ENCODE data around the gene CDC25B.
"Not testable (repeated sequence)": the region's sequence is repeated elsewhere in the genome, so short reads cannot be mapped to it uniquely, and the experiment has no call there.

Gene CDC25B

DNA sequence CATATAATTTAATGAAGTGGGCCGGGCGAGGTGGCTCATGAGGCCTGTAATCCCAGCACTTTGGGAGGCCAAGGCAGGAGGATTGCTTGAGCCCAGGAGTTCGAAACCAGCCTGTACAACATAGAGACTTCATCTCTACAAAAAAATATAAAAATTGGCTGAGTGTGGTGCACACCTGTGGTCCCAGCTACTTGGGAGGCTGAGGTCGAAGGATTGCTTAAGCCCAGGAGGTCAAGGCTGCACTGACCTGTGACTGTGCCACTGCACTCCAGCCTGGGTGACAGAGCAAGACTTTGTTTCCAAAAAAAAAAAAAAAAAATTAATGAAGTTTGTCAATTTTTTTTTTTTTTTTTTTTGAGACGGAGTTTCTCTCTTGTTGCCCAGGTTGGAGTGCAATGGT is 33.8 kb downstream of the CDC25B start:
- not testable (repeated sequence) for DNase-seq (ENCODE audit: low read depth)

DNA sequence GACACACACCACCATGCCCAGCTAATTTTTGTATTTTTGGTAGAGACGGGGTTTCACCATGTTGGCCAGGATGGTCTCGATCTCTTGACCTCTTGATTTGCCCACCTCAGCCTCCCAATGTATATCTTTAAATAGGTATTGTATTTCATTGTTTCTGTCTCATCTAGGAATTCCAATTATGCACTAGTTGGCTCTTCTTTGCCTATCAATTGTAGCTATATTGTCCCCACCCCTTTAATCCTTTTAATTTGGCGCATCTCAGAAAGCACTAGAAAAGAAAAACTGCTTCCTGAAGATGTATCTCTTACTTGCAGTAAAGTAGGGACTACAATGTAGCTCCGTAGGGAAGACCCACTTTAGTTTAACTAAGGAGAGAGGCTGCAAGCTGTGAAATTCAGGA is 40.0 kb downstream of the CDC25B start:
- DNase-seq (ENCODE audit: low read depth), result no peak

DNA sequence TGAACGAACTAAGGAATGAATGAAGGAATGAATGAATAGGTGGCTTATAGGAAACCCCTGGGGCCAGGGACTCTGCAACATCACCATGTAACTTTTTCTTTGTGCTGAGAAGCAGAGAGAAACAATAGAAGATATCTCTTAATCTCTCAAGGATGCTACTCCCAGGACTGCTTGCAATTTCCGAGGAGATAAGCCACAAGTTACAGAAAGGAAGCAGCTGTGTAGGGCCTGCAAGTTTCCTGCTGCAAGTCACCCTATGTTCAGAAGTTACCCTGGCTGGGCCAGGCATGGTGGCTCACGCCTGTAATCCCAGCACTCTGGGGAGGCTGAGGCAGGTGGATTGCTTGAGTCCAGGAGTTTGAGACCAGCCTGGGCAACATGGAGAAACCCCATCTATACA is 43.2 kb downstream of the CDC25B start:
- no peak for DNase-seq (ENCODE audit: low read depth)

DNA sequence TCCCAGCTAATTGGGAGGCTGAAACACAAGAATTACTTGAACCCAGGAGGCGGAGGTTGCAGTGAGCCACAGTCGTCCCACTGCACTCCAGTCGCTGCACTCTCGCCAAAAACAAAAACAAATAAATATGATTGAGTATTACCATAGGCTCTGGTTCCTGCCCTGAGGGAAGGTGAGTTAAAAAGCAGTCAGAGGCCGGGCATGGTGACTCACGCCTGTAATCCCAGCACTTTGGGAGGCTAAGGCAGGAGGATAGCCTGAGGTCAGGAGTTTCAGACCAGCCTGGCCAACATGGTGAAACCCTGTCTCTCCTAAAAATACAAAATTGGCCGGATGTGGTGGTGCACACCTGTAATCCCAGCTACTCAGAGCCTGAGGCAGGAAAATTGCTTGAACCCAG is 44.1 kb downstream of the CDC25B start:
- DNase-seq (ENCODE audit: low read depth), result not testable (repeated sequence)

DNA sequence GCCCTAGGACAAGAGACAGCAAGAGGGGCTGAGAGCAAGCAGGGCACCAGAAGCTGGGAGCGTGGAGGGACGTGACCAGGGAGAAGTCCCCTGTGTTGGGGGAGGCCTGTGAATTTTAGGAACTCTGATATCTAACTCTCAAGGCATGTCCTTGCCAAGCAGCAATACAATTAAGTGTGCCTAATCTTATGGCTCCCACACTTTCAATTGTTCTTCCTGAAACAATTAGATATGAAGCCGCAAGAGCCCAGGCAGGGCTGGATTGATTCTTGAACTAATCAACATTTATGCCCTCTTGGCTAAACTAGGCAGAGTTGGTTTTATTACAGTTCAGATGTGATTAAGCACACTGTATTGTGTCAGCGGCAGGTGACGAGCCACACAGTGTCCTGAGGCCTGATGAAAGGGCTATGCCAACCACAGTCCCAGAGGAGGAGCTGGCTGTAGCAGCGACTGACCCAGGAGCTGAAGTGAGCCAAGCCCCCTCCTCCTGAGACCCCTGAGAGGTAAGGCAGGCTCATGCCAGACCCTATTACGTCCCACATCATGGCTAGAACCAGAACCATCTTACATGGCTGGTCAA is 46.3 kb downstream of the CDC25B start:
- DNase-seq (ENCODE audit: low read depth), result no peak

DNA sequence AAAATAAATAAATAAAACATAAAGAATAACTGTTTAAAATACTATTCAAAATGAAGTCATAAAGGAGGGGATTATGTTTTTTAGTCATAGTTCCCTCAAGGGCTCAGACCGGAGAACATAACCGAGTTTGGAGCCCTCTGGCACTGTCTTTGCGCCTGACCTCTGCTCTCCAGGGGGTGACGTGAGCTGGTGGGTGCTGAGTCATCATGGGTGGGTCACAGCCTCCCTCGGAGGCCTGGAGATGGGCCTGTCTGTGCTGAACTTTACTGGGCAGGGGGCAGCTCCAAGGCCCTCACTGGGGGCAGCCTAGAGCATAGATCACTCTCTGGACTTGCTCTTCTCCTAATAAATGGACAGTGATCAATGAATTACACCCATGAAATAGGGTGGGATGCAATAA is 47.4 kb downstream of the CDC25B start:
- no peak for DNase-seq (ENCODE audit: low read depth)

DNA sequence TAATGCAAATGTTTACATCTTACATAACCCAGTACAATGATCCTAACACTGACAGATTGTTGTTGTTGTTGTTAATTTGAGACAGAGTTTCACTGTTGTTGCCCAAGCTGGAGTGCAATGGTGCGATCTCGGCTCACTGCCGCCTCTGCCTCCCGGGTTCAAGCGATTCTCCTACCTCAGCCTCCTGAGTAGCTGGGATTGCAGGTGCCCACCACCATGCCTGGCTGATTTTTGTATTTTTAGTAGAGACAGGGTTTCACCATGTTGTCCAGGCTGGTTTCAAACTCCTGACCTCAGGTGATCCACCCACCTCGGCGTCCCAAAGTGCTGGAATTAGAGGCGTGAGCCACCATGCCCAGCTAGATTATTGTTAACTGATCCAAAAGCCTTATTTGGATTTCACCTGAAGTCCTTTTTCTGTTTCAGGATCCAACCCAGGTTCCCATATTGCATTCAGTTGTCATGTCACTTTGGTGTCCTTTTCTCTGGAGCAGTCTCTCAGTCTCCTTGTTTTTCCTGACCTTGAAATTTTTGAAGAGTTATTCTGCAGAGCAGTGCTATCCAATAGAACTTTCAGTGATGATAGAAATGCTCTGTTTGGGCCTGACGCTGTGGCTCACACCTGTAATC is 48.0 kb downstream of the CDC25B start:
- DNase-seq (ENCODE audit: low read depth), result not testable (repeated sequence)

DNA sequence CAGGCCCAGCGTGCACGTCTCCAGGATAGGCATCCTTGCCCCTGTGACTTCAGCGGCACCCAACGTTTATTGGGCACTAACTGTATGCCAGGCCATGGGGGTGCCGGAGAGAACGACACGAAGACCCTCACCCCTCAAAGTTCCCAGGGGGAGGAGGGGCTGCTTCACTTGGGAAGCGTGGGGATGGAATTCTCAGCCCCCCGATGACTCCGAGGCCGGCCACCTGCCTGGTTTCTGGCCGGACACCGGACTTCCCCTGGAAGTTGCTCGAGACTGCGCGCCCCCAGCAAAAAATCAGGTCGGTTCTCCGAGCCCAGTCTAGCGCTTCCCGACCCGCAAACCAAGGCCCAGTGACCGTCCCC is 50.2 kb downstream of the CDC25B start:
- no peak for DNase-seq (ENCODE audit: low read depth)

DNA sequence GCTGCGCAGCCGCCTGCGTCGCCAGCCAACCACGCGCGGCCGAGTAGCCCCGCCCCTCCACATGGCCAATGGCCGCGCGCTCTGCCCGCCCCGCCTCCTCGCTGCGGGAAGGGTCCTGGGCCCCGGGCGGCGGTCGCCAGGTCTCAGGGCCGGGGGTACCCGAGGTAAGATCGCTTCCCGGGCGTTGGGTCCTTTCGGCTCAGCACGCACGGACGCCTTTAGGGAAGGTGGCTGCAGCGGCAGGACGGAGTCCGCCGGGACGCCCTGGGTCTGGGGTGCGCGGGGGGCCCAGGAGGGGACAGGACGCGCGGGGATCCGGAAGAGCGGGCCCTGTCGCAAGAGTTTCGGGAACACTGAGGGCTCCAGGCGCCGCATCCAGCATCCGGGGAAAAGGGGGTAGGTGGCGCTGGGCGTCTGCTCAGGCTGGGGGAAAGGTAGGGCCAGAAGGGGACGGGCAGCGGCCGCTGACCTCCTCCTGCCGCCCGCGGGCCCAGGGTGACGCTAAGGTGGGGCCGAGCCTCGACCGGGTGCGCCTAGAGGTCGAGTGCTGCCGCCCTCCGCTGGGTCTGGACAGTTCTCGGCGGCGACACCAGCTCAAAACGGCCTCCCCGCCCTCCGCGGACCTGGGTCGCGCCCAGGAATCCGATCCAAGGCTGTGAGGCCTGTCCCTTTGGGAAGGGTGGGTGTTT is 50.8 kb downstream of the CDC25B start, which contains the start of gene MAVS:
Gene MAVS (plus strand): TSS at position 95 of the 689 bp plus-strand sequence. CDS start 7,791 bp downstream, outside the sequence.
- peak; percentile 81 for DNase-seq (ENCODE audit: low read depth)

DNA sequence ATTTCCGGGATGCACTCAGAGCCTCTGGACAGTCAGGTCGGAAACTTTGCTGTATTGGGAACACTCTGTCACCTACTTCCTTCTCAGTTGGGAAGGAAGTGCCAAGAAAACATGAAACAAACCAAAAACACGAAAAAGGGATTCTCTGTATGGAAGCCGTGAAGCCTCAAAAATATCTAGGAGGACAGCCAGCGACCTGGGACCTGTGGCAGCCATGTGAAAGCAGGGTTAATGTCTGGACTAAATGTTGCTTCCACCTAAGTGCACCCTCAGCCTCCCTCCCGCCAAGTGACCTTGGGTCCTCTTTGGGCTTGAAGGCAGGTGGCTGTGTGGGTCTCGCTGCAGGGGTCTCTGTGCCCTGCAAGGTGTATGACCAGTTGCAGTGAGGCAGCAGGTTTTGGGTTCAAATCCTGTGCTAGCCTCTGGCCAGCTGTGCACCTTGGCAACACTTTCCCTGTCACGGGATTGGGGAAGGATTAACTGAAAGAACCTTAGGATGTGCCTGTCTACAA is 51.4 kb downstream of the CDC25B start:
- DNase-seq (ENCODE audit: low read depth), result no peak

DNA sequence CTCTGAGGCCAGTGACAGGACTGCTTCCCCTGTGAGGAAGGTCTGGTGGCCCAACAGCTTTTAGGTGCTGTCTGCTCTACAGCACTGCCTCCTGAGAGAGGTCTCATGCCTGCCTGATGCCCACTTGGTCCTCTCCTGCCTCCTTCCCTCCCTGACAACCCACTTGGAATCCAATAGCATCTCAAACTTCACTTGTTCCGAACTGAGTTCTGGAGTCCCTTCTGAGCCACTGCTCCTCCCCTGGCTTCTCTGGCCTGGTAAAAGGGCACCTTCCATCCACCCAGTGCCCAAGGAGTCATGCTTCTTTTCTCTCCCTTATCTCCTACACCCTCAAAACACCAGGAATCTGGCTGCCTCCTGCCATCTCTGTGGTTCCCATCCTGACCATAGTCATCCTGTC is 52.5 kb downstream of the CDC25B start:
- no peak for DNase-seq (ENCODE audit: low read depth)

DNA sequence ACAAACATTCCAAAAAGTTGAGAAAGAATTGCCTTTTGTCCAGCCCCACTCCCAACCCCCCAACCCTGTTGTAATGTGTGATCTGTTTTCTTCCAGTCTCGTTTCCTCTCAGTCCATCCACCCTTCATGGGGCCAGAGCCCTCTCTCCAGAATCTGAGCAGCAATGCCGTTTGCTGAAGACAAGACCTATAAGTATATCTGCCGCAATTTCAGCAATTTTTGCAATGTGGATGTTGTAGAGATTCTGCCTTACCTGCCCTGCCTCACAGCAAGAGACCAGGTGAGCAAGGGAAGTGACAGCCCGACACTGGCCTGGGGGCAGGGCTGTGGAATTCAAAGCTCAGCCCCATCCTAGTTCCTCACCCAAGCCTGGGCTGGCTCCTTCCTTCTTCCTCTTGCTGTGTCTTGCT is 58.4 kb downstream of the CDC25B start:
- DNase-seq (ENCODE audit: low read depth), result no peak
